RWPE2 (cell line): ENCODE data around the gene PRAME.
A peak's percentile ranks its signal among the peaks of the same experiment; 100 is the strongest.
"Not testable (repeated sequence)": the region's sequence is repeated elsewhere in the genome, so short reads cannot be mapped to it uniquely, and the experiment has no call there.

ENCODE experiments used
- ATAC-seq: fragments of 200-7000 bp; cut with Tn5 transposase; 3 replicates; pipeline ENCODE4 v1.9.1; 2021; ENCODE audit warnings: low read depth
- DNase-seq: peaks from one replicate; pipeline ENCODE4 v3.0.0-alpha.2; 2020; ENCODE audit warnings: low spot score
- H3K27ac ChIP-seq: fragments of 450-650 bp; 2 replicates; pipeline ENCODE4 v1.5.1; 2017; ENCODE audit warnings: mild to moderate bottlenecking; ENCODE audit not compliant: poor library complexity, severe bottlenecking
- H3K27me3 ChIP-seq: fragments of 250-450 bp; sonication (Bioruptor Pico); 2 replicates; pipeline ENCODE4 v1.5.1; 2021; ENCODE audit warnings: mild to moderate bottlenecking, moderate library complexity; ENCODE audit not compliant: insufficient read depth, poor library complexity, severe bottlenecking
- H3K36me3 ChIP-seq: fragments of 250-450 bp; sonication (Bioruptor Pico); 2 replicates; pipeline ENCODE4 v1.5.1; 2020; ENCODE audit warnings: low read depth, mild to moderate bottlenecking, moderate library complexity
- H3K4me1 ChIP-seq: fragments of 250-450 bp; sonication (Bioruptor Pico); 2 replicates; pipeline ENCODE4 v1.5.1; 2021; ENCODE audit warnings: mild to moderate bottlenecking, moderate library complexity; ENCODE audit not compliant: insufficient read depth, poor library complexity, severe bottlenecking
- H3K4me3 ChIP-seq: fragments of 250-450 bp; sonication (Bioruptor Pico); 2 replicates; pipeline ENCODE4 v1.5.1; 2021; ENCODE audit warnings: mild to moderate bottlenecking, moderate library complexity; ENCODE audit not compliant: severe bottlenecking
- H3K9me3 ChIP-seq: fragments of 250-450 bp; sonication (Bioruptor Pico); 2 replicates; pipeline ENCODE4 v1.5.1; 2021; ENCODE audit warnings: mild to moderate bottlenecking, moderate library complexity; ENCODE audit not compliant: severe bottlenecking
- TF ChIP-seq, protein P1 (sequence below): fragments of 450-650 bp; IDR thresholded peaks from one replicate; pipeline ENCODE4 v1.5.1; 2017; ENCODE audit warnings: mild to moderate bottlenecking, moderate library complexity; ENCODE audit not compliant: poor library complexity, severe bottlenecking

Gene PRAME

DNA sequence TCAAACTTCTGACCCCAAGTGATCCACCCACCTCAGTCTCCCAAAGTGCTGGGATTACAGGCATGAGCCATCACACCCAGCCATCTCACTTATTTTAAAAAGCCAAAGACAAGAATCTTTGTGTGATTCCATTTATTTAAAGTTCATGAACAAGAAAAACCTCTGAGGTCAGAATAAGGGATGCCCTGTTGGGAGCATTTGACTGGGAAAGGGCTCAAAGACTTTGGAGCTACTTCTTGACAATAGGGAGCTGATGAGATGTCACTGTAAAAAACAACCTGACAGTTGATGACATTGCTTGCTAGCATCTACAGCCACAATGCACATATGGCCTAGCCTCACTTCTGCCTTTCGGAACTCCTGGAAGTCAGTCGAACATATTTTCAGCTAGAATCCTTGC is 45.4 kb downstream of the PRAME start:
- Histone ChIP-seq H3K36me3 (no peaks in the 10 kb centered on the region), H3K4me3 (no peak overlapping the region), H3K9me3 (peaks cover 21% of the 10 kb centered on the region), H3K4me1 (no peaks in the 10 kb centered on the region), H3K27me3 (no peaks in the 10 kb centered on the region), H3K27ac (no peak overlapping the region)
- TF ChIP-seq, protein P1, sequence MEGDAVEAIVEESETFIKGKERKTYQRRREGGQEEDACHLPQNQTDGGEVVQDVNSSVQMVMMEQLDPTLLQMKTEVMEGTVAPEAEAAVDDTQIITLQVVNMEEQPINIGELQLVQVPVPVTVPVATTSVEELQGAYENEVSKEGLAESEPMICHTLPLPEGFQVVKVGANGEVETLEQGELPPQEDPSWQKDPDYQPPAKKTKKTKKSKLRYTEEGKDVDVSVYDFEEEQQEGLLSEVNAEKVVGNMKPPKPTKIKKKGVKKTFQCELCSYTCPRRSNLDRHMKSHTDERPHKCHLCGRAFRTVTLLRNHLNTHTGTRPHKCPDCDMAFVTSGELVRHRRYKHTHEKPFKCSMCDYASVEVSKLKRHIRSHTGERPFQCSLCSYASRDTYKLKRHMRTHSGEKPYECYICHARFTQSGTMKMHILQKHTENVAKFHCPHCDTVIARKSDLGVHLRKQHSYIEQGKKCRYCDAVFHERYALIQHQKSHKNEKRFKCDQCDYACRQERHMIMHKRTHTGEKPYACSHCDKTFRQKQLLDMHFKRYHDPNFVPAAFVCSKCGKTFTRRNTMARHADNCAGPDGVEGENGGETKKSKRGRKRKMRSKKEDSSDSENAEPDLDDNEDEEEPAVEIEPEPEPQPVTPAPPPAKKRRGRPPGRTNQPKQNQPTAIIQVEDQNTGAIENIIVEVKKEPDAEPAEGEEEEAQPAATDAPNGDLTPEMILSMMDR, result no peak
- ATAC-seq (no peak), DNase-seq (no peak)

DNA sequence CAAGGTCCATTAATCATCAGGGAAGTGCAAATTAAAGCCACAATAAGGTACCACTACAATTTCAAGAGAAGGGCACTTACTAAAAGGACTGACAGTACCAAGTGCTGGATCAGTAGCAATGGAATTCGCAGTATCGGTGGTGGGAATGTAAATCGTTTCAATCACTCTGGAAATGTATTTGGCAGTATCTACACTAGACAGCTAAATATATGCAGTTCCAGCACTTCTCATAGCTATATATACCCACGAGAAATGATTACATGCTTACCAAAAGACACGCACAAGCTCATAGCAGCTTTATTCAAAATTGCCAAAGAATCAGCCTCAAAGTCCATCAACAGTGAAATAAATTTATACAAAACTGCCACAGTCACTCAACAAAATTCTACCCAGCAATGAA is 46.1 kb downstream of the PRAME start:
- H3K27me3 ChIP-seq, result no peaks in the 10 kb centered on the region
- H3K36me3 ChIP-seq, result no peaks in the 10 kb centered on the region
- no peak for DNase-seq
- ATAC-seq, result no peak
- TF ChIP-seq, protein P1, result no peak
- H3K27ac ChIP-seq, result no peak overlapping the region
- no peaks in the 10 kb centered on the region for H3K4me1 ChIP-seq
- peaks cover 21% of the 10 kb centered on the region for H3K9me3 ChIP-seq
- no peak overlapping the region for H3K4me3 ChIP-seq

DNA sequence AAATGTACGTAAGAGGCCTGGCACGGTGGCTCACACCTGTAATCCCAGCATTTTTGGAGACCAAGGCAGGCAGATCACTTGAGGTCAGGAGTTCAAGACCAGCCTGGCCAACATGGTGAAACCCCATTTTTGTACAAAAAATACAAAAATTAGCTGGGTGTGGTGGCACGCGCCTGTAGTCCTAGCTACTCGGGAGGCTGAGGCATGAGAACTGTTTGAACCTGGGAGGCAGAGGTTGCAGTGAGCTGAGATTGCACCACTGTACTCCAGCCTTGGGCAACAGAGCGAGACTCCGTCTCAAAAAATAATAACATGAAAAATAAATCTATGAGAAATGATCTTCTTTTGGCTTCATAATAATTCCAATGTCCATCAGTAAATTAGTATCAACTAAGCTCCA is 48.2 kb downstream of the PRAME start:
- peaks cover 18% of the 10 kb centered on the region for H3K9me3 ChIP-seq
- not testable (repeated sequence) for ATAC-seq, H3K27me3 ChIP-seq, H3K27ac ChIP-seq, H3K36me3 ChIP-seq, DNase-seq, H3K4me3 ChIP-seq, H3K4me1 ChIP-seq

DNA sequence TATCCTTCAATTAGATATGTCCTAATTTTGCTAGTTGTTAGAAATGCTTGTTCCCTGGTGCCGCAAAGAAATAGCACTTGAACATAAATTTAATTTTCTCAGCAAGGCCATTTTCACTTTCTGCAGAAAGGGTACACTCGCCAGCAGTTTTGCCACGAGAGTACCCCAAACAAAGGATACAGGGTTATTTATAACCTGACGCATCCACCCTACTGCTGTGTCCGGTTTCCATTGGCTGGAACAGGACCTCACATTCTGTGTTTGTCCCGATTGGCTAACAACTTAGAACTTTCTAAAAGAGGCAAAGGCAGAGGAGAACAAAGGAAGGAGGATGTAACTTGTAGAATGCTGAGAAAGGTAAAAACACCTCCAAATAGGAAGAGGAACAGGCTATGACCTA is 49.2 kb downstream of the PRAME start:
- not testable (repeated sequence) for H3K27ac ChIP-seq, ATAC-seq, H3K27me3 ChIP-seq, H3K4me3 ChIP-seq, H3K4me1 ChIP-seq, H3K36me3 ChIP-seq, DNase-seq
- H3K9me3 ChIP-seq, result peaks cover 18% of the 10 kb centered on the region

DNA sequence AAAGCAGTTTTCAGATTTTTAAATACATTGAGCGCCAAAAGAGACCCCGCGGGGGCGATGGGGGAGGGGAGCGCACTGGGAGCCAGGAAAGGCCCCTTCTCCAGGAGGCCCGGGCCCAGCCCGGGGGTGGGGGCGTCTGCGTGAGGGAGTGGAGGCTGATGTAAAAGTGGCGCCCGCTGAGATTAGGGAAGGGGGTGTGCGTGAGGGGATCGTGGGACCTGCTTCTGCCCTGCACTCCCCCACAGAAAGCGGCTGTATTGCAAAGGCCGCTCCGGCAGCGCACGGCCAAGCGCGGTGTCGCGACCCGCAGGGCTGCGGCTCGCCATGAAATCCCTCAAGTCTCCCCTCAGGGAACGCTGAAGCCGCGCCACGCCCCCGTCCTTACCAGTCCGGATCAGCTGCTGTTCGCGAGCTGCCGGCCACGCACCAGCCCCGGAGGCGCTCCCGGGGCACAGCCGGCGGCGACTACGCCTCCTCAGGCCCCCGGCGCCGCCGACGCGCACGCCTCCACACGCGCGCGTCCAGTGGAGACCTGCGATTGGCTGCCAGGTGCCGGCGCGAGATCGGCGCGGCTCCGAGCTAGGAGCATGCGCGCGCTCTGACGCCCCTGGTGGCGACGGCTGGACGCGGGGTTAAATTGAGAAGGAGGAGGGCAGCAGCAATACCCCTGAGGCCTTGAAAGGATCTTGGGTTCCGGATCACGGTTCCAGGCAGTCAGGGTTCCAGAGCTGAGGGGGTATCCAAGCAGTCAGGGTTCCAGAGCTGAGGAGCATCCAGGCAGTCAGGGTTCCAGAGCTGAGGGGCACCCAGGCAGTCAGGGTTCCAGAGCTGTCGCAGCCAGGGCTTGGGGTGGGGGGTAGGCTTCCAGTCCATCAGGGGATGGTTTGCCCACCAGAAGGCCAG is 50.5 kb downstream of the PRAME start, which contains the start of gene ZNF280B:
Gene ZNF280B, minus strand, starts transcription at position 469 of the 903 bp plus-strand sequence. CDS start 19,344 bp downstream, outside the sequence.
- Histone ChIP-seq H3K36me3 (peaks cover 18% of the 10 kb centered on the region), H3K27me3 (no peaks in the 10 kb centered on the region), H3K9me3 (peaks cover 18% of the 10 kb centered on the region), H3K4me1 (no peaks in the 10 kb centered on the region), H3K27ac (no peak within 1 kb of the TSS), H3K4me3 (peak within 1 kb of the TSS; percentile 51)
- DNase-seq (peak; percentile 71), ATAC-seq (peak; percentile 96)
- TF ChIP-seq, protein P1, result peak; percentile 70

DNA sequence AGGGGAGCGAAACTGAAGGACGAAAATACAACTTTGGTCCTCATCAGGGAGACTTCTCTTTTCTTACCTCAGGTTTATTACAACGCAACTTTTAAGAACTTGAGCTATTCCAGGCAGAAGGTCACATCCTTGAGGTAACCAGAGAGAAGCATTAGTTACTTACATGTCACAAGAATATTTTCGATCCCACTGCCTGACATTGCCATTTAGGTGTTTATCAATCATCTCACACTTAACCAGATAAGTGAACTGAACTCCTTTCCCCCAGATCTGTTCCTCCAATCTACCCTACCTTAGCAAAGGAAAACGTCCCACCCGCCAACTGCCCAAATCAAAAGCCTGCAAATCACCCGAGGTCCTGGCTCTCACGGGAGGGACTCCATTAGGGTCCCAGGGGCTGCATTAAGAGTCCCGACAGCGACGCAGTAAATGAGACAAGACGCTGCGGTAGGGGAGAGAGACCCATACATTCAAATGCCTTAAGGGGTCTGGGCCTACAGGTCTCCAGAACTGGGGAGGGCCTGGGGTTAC is 51.3 kb downstream of the PRAME start:
- H3K9me3 ChIP-seq, result peaks cover 18% of the 10 kb centered on the region
- TF ChIP-seq, protein P1, result no peak
- no peaks in the 10 kb centered on the region for H3K27me3 ChIP-seq
- H3K4me1 ChIP-seq, result no peaks in the 10 kb centered on the region
- no peak for DNase-seq
- H3K4me3 ChIP-seq, result peak overlapping the region; percentile 51
- no peak for ATAC-seq
- no peak overlapping the region for H3K27ac ChIP-seq
- H3K36me3 ChIP-seq, result peaks cover 18% of the 10 kb centered on the region
